Stimulated activated CD8-positive, alpha-beta memory T cell treated with anti-CD3 and anti-CD28 coated beads, Interleukin-4, amount 100 ng/mL, for 4 hours (primary cell): ENCODE data around the gene SNCB.

Experiments
- DNase-seq, 2 donors: peaks; one replicate each; pipeline ENCODE4 v3.0.0-alpha.2; 2020; ENCODE audit warnings: low read depth in 2 of 2, low spot score in 1 of 2

SNCB gene

GRCh38 chr5:176629853-176630680 is at the start of gene SNCB, which contains the start of gene EIF4E1B:
SNCB (minus strand) TSS chr5:176630534; CDS start chr5:176629654, 880 bp downstream.
EIF4E1B (plus strand) TSS chr5:176630675; CDS start chr5:176642788, 12,113 bp downstream.
- peak in 1 of 2 donors; percentile 31 for DNase-seq

GRCh38 chr5:176679365-176680225 is 49.3 kb upstream of the SNCB start:
- DNase-seq, result no peak

GRCh38 chr5:176678584-176678983 is 48.2 kb upstream of the SNCB start:
- no peak for DNase-seq

GRCh38 chr5:176677209-176677939 is 47.0 kb upstream of the SNCB start:
- DNase-seq, result no peak

GRCh38 chr5:176676361-176676824 is 46.1 kb upstream of the SNCB start:
- DNase-seq, result no peak

- DNase-seq, result no peak
Measured at GRCh38 chr5:176675676-176676360, 45.5 kb upstream of the SNCB start.

- no peak for DNase-seq
Measured at GRCh38 chr5:176674799-176675198, 44.5 kb upstream of the SNCB start.

- DNase-seq, result no peak
Measured at GRCh38 chr5:176673651-176674583, 43.6 kb upstream of the SNCB start.

GRCh38 chr5:176671890-176672747 is 41.8 kb upstream of the SNCB start:
- no peak for DNase-seq

GRCh38 chr5:176671399-176671798 is 41.1 kb upstream of the SNCB start:
- DNase-seq, result no peak

GRCh38 chr5:176670449-176670848 is 40.1 kb upstream of the SNCB start:
- DNase-seq, result no peak

GRCh38 chr5:176667637-176668036 is 37.3 kb upstream of the SNCB start:
- DNase-seq, result no peak

GRCh38 chr5:176665517-176665916 is 35.2 kb upstream of the SNCB start:
- no peak for DNase-seq

GRCh38 chr5:176664886-176665285 is 34.6 kb upstream of the SNCB start:
- DNase-seq, result no peak

- DNase-seq, result no peak
Measured at GRCh38 chr5:176664479-176664878, 34.1 kb upstream of the SNCB start.

GRCh38 chr5:176663566-176663965 is 33.2 kb upstream of the SNCB start:
- DNase-seq, result no peak

GRCh38 chr5:176662371-176663333 is 32.3 kb upstream of the SNCB start:
- DNase-seq, result no peak
